GM19099 (cell line): ENCODE data around the gene PARD6A.

Experiments
- POLR2A ChIP-seq: IDR thresholded peaks from 3 replicates; pipeline ENCODE4 v1.6.1; 2011; ENCODE audit warnings: low read depth; ENCODE audit not compliant: insufficient read length; ENCODE audit errors: extremely low read depth

The PARD6A gene

GRCh38 chr16:67650023-67650422 lies 10.7 kb upstream of the PARD6A start:
- TF ChIP-seq POLR2A, result no peak

GRCh38 chr16:67651039-67651438 lies 9.7 kb upstream of the PARD6A start:
- TF ChIP-seq POLR2A, result no peak

DNA sequence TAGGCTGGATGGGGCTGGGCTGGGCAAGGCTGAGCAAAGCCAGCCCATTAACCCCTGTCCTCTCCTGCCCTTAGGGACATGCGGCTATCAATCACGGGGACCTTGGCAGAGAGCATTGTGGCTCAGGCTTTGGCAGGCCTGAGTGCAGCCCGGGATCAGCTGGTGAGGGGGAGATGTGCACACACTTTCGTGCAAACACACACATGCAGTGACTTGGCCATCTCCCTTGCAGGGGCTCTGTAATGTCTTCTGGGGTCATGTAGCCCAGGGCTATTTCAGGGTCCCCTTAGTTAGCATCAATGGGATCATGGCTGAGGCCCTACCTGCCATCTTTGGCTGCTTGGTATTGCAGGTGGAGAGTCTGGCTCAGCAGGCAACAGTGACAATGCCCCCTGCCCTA lies 8.9 kb upstream of the PARD6A start:
- no peak for TF ChIP-seq POLR2A

DNA sequence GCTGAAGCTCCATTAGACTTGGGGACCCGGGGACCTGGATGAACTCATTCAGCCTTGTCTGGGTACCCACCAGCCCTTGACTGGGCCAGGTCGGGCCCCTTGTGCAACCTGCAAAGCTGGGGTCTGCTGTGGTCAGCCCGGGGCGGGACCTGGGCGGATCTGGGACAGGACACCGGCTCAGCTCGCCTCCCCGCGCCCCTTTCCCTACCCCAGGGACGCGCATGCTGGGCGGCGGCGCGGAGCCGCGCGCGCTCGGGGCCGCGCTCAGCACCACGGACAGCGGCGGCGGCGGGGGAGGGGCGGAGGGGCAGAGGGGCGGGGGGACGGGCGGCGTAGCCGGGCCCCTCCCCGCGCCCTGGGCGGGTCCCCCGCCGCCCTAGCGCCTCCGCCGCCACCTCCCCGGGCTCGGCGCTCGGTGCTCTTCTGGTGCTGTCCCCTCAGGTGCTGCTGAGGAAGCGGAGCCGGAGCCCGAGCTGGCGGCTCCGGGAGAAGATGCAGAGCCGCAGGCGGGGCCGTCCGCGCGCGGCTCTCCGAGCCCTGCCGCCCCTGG lies 8.1 kb upstream of the PARD6A start:
- no peak for TF ChIP-seq POLR2A

- no peak for TF ChIP-seq POLR2A
These were observed 7.5 kb upstream of the PARD6A start for GRCh38 chr16:67653128-67653788.

DNA sequence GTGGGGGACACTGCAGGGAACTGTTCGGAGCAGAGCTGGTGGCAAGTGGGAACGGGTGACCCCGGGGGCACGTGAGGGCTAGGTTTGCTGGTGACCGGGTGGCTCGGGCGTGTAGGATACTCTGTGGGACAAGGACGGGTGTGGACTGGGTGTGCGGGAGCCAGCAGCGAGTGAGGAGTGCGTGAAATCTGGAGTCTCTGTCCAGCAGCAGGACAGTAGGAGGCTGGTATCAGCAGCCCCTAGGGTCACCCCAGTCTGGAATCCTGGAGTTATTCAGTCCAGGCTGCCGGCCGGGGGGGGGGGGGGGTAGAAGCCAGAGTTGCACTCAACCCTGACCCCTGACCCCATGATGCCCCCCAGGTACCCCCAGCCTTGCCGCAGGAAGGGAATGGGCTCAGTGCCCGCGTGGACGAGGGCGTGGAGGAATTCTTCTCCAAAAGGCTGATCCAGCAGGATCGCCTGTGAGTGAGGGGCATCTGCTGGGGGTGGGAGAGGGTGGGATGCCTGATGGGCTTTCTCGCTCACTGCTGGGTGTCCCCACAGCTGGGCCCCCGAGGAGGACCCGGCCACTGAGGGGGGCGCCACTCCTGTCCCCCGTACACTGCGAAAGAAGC lies 6.9 kb upstream of the PARD6A start:
- TF ChIP-seq POLR2A, result no peak

GRCh38 chr16:67654403-67654911 lies 6.3 kb upstream of the PARD6A start:
- no peak for TF ChIP-seq POLR2A

DNA sequence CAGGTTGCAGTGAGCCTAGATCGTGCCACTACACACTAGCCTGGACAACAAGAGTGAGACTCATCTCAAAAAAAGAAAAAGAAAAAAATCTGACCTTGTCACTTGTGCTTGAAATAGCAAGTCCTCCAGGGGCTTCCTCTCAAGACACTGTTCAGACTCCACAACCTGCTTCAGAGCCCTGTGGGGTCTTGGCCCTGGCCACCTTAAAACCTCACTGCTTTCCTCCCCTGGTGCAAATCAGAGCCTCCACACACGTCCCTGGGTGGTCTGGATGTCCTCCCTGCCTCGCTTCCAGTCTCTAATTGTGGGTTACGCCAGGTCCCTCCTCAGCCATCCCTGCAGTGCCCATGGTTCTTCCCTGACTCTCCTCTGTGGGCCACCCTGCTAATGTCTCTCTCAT lies 5.4 kb upstream of the PARD6A start:
- no peak for TF ChIP-seq POLR2A

GRCh38 chr16:67656344-67657016 lies 4.3 kb upstream of the PARD6A start:
- TF ChIP-seq POLR2A, result no peak

DNA sequence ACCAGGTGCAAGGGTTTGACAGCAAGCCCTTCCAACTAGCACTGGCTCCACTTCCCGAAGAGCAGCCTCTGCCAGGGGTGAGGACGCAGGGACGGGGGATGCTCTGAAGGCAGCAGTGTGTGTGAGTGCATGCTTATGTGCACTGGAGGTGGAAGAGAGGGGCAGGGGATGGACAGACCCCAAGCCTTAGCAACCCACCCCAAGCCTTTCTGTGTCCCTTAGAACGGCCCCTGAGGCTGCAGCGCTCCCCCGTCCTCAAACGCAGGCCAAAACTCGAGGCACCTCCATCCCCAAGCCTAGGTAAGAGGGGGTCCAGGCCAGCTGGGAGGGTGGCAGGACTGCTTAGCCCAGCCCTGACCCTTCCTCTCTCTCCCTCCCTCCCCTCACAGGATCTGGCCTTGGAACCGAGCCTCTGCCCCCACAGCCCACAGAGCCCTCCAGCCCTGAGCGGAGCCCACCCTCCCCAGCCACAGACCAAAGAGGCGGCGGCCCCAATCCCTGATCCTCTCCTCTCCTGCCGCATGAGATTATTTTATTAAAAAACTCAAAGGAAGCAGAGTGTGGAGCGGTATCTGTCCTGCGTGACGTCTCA lies 3.6 kb upstream of the PARD6A start:
- no peak for TF ChIP-seq POLR2A

DNA sequence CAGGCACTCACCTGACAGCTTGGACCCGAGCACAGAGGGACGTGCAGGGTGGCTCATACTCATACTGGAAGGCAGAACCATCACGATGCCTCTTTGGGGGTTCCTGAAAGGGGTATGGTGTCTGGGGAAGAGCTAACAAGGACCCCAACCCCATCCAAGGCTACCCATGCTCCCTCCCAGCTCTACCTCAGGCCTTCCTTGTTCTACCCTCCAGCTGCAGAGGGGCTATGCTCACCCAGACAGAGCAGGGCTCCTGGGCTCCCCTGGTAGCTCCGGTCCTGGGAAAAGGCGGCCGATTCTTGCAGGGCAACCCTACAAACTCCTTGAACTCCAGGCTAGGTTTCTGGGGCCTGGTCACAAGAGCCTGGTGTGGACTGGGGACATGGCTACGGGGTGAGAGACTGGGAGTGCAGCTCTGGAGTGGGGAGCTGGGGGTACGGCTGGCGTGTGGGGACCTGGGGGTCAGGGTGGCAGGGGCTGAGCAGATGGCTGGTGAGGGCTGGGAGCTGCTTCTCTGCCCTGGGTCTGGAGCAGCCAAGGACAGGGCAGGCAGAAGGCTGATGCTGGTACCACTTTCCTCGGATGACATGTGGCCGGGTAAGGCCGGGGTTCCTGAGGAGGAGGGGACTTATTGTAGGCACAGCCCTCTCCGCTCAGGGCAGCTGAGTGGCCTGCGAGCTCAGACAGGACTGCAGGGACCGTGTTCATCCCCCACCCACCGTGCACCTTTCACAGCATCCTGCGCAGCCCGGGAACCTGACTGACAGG lies 2.8 kb upstream of the PARD6A start:
- no peak for TF ChIP-seq POLR2A

GRCh38 chr16:67658849-67659674 lies 1.7 kb upstream of the PARD6A start:
- no peak for TF ChIP-seq POLR2A

- TF ChIP-seq POLR2A, result peak; percentile 86
These were observed 841 bp upstream of the PARD6A start, which contains the start of gene ACD for GRCh38 chr16:67659675-67660563. Gene ACD, minus strand, starts transcription at chr16:67660260. Its CDS starts 40 bp downstream, at chr16:67660220.
